AG04450 (cell line): ENCODE results near the gene ZMAT3. TPM values are rescaled to one million over a fixed set of nuclear protein-coding genes. Genes with fewer than 3 reads are reported as not detected.

Experiments
- CTCF ChIA-PET: fragments of 300-600, 350-600 bp; formaldehyde crosslinking; extraction: SDS; loops from one replicate; lab custom pipeline; 2022; ENCODE audit warnings: antibody characterized with exemption, inconsistent platforms; lab: Charles Lee
- POLR2A ChIA-PET: fragments of 350-600 bp; formaldehyde crosslinking; extraction: SDS; loops from one replicate; lab custom pipeline; 2021; ENCODE audit warnings: antibody characterized with exemption, inconsistent platforms; lab: Yijun Ruan, JAX
- DNase-seq: peaks from one replicate; pipeline ENCODE4 v3.0.0-alpha.2; 2011; ENCODE audit warnings: low read depth, low spot score
- H3K27ac ChIP-seq: one replicate; pipeline ENCODE4 v1.5.1; 2012; ENCODE audit warnings: low read depth, low read length, control low read depth
- H3K27me3 ChIP-seq: one replicate; pipeline ENCODE4 v1.6.0; 2012; ENCODE audit warnings: low read length; ENCODE audit not compliant: control insufficient read depth, insufficient read depth
- H3K4me3 ChIP-seq: 2 replicates; pipeline ENCODE4 v1.5.1; 2011; ENCODE audit warnings: mild to moderate bottlenecking, low read depth, low read length, control low read depth
- H3K9me3 ChIP-seq: 2 replicates; pipeline ENCODE4 v1.5.1; 2012; ENCODE audit warnings: low read length; ENCODE audit not compliant: control insufficient read depth, insufficient read depth
- CTCF ChIP-seq: IDR thresholded peaks from 2 replicates; pipeline ENCODE4 v1.5.1; 2011; ENCODE audit warnings: low read depth, low read length, control low read depth, inconsistent platforms
- polyA plus RNA-seq: library from polyadenylated mRNA; depleted of rRNA; stranded (reverse); fragments of >200 nt; gene quantifications from 2 replicates; pipeline ENCODE4 v1.2.3, GENCODE V29; 2011

ZMAT3 gene
- polyA plus RNA-seq, 1 experiment = 51.9 TPM

DNA sequence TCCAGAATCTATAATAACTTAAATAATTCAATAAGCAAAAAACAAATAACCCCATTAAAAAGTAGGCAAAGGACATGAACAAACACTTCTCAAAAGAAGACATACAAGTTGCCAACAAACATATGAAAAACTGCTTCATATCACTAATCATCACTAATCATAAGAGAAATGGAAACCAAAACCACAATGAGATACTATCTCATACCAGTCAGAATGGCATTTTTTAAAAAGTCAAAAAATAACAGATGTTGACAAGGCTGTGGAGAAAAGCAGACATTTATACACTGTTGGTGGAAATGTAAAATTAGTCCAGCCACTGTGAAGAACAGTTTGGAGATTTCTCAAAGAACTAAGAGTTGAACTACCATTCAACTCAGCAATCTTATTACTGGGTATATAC is 19.5 kb upstream of the ZMAT3 start:
- DNase-seq = no peak
- H3K4me3 ChIP-seq = no peak overlapping the region
- no peak for TF ChIP-seq CTCF
- no peaks in the 10 kb centered on the region for H3K27me3 ChIP-seq
- H3K9me3 ChIP-seq = no peaks in the 10 kb centered on the region
- no peak overlapping the region for H3K27ac ChIP-seq
- ChIA-PET POLR2A (no interaction called here), CTCF (interaction anchor here (0.8 kb wide), 1 partner anchor 21 kb away, joined by 3 read pairs; no protein-coding TSS in a partner anchor)

DNA sequence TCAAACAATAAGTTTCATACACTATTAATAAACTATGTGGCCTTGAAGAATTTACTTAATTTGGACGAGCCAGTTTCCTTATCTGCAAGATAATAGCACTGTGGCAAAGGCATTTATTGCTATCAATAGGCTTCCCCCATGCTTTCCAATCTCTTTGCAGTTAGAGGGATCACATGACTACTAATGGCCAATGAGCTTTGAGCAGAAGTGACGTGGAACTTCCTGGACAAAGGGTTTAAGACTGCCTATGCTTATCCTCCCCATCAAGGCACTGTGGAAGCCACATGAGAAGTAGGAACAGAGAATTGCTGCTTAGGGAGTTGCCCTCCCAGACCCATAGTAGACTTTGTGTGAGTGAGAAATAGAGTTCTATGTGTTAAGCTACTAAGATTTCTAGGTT is 16.7 kb upstream of the ZMAT3 start:
- Histone ChIP-seq H3K27ac (no peak overlapping the region), H3K4me3 (no peak overlapping the region), H3K9me3 (no peaks in the 10 kb centered on the region), H3K27me3 (no peaks in the 10 kb centered on the region)
- POLR2A ChIA-PET = no interaction called here
- CTCF ChIA-PET = interaction anchor here (0.6 to 0.8 kb wide), 3 partner anchors 11 to 66 kb away, joined by 3 read pairs; no protein-coding TSS in a partner anchor
- TF ChIP-seq CTCF = no peak
- DNase-seq = no peak

GRCh38 chr3:179083977-179084376 is 12.4 kb upstream of the ZMAT3 start:
- H3K4me3 ChIP-seq = no peak overlapping the region
- CTCF ChIA-PET = interaction anchor here (1.1 to 3.0 kb wide), 3 partner anchors 14 to 238 kb away, joined by 4 to 10 read pairs (median 5); no protein-coding TSS in a partner anchor
- no peak for TF ChIP-seq CTCF
- POLR2A ChIA-PET = no interaction called here
- no peaks in the 10 kb centered on the region for H3K9me3 ChIP-seq
- H3K27me3 ChIP-seq = no peaks in the 10 kb centered on the region
- no peak for DNase-seq
- no peak overlapping the region for H3K27ac ChIP-seq

GRCh38 chr3:179082416-179082815 is 10.8 kb upstream of the ZMAT3 start:
- no peak for DNase-seq
- ChIA-PET CTCF (interaction anchor here (0.7 to 3.0 kb wide), 4 partner anchors 12 to 67 kb away, joined by 3 to 11 read pairs (median 8); no protein-coding TSS in a partner anchor), POLR2A (no interaction called here)
- Histone ChIP-seq H3K27ac (no peak overlapping the region), H3K4me3 (no peak overlapping the region), H3K9me3 (no peaks in the 10 kb centered on the region), H3K27me3 (no peaks in the 10 kb centered on the region)
- TF ChIP-seq CTCF = no peak

GRCh38 chr3:179081885-179082284 is 10.3 kb upstream of the ZMAT3 start:
- Histone ChIP-seq H3K27ac (no peak overlapping the region), H3K4me3 (no peak overlapping the region), H3K9me3 (no peaks in the 10 kb centered on the region), H3K27me3 (no peaks in the 10 kb centered on the region)
- ChIA-PET CTCF (interaction anchor here (0.7 to 3.0 kb wide), 4 partner anchors 12 to 67 kb away, joined by 3 to 11 read pairs (median 8); no protein-coding TSS in a partner anchor), POLR2A (no interaction called here)
- no peak for TF ChIP-seq CTCF
- DNase-seq = no peak
